Measurements from ENCODE around the gene DIS3L2. TPM values are rescaled to one million over a fixed set of nuclear protein-coding genes. Genes with fewer than 3 reads are reported as not detected.

Gene DIS3L2
- total RNA-seq, 2 donors from 2014 or later = 55.5 to 67.2 TPM

DNA sequence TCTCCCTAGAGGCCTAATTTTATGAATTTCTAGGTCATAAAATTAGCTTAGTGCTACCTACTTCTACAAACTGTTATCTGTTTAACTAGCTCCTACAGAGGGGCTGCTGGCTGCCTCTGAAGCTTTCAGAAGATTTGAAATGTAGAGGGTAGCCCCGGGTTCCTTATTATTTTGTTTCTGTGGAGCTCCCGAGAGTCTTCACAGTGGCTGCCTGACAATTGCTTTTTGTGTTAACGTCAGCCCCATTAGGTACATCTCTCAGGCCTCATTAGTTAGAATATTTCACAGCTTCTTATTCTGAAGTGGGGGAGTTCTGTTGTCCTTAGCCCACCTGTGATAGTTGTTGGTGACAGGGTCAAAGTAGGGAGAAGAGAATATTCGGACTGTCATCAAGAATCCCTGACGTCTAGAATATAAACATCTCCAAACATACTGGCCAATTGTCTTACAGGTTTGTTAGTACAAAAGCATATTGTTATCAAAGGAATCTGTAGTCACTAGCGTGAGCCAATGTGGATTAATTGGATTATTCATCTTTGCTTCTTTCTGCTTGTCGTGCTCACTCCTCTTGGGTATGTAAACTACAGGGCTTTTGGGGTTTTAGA, 77.5 kb downstream of the DIS3L2 start:
- H3K36me3 Mint-ChIP-seq (ENCODE audit: low read depth) = peaks cover 5% of the 10 kb centered on the region

GRCh38 chr2:232042911-232043574, 81.5 kb downstream of the DIS3L2 start:
- no peak overlapping the region for H3K27ac Mint-ChIP-seq
- H3K9me3 ChIP-seq (ENCODE audit: control insufficient read depth, low read length, poor library complexity, severe bottlenecking) = no peaks in the 10 kb centered on the region
- H3K4me1 Mint-ChIP-seq = peaks cover 18% of the 10 kb centered on the region
- no peak overlapping the region for H3K4me3 Mint-ChIP-seq
- no peak for ATAC-seq
- no peaks in the 10 kb centered on the region for H3K27me3 Mint-ChIP-seq
- no peak for DNase-seq
- H3K36me3 Mint-ChIP-seq (ENCODE audit: low read depth) = peaks cover 13% of the 10 kb centered on the region

More for the DNA sequence above, 77.5 kb downstream of the DIS3L2 start:
- H3K4me3 Mint-ChIP-seq = no peak overlapping the region
- H3K9me3 ChIP-seq (ENCODE audit: control insufficient read depth, low read length, poor library complexity, severe bottlenecking) = no peaks in the 10 kb centered on the region
- H3K27ac Mint-ChIP-seq = no peak overlapping the region
- peaks cover 16% of the 10 kb centered on the region for H3K4me1 Mint-ChIP-seq
- ATAC-seq (no peak), DNase-seq (no peak)
- H3K27me3 Mint-ChIP-seq = no peaks in the 10 kb centered on the region

DNA sequence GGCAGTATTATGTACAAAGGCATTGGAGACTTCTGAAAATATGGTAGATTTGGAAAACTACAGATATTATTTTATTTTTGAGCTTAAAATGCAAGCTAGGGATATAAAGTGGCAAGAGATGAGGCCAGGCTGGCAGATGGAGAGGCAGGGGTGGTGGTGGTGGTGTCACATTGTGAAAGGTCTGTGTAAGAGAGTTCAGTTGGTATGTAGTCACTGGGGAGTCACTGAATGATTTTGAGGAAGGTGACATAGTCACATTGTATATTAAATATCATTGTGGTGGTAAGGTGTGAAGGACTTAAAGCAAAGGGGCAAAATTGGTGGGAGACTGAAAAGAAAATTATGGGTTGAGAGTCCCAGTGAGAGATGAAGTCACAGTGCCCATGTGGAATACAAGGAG, 82.5 kb downstream of the DIS3L2 start:
- peaks cover 13% of the 10 kb centered on the region for H3K4me1 Mint-ChIP-seq
- no peaks in the 10 kb centered on the region for H3K27me3 Mint-ChIP-seq
- no peak for ATAC-seq
- H3K4me3 Mint-ChIP-seq = no peak overlapping the region
- DNase-seq = no peak
- no peaks in the 10 kb centered on the region for H3K9me3 ChIP-seq (ENCODE audit: control insufficient read depth, low read length, poor library complexity, severe bottlenecking)
- H3K36me3 Mint-ChIP-seq (ENCODE audit: low read depth) = peaks cover 13% of the 10 kb centered on the region
- no peak overlapping the region for H3K27ac Mint-ChIP-seq

DNA sequence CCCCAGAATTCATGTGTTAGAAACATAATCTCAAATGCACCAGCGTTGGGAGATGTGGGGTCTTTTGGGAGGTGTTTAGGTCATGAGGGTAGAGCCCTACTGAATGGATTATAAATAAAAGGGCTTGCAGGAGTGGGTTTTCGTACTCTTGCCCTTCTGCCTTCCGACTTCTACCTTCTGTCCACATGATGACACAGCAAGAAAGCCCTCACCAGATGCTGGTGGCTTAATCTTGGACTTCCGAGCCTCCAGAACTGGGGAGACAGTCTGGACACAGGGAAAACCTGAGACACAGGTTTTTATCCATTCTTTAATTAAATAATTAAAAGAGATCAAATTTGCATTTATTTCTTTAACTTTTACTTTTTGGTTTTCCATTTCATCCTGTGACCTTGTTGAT, 87.8 kb downstream of the DIS3L2 start:
- H3K9me3 ChIP-seq (ENCODE audit: control insufficient read depth, low read length, poor library complexity, severe bottlenecking) = no peaks in the 10 kb centered on the region
- Mint-ChIP-seq H3K27me3 (no peaks in the 10 kb centered on the region), H3K4me1 (peaks cover 7% of the 10 kb centered on the region), H3K4me3 (no peak overlapping the region), H3K36me3 (ENCODE audit: low read depth) (peaks cover 11% of the 10 kb centered on the region), H3K27ac (no peak overlapping the region)
- ATAC-seq (no peak), DNase-seq (no peak)

GRCh38 chr2:232052591-232052990, 91.1 kb downstream of the DIS3L2 start:
- Mint-ChIP-seq H3K4me3 (no peak overlapping the region), H3K27me3 (no peaks in the 10 kb centered on the region), H3K36me3 (ENCODE audit: low read depth) (peaks cover 7% of the 10 kb centered on the region), H3K4me1 (peaks cover 10% of the 10 kb centered on the region), H3K27ac (no peak overlapping the region)
- DNase-seq (no peak), ATAC-seq (no peak)
- no peaks in the 10 kb centered on the region for H3K9me3 ChIP-seq (ENCODE audit: control insufficient read depth, low read length, poor library complexity, severe bottlenecking)

- H3K36me3 Mint-ChIP-seq (ENCODE audit: low read depth) = peaks cover 7% of the 10 kb centered on the region
- ATAC-seq (no peak), DNase-seq (no peak)
- H3K27ac Mint-ChIP-seq = no peak overlapping the region
- no peaks in the 10 kb centered on the region for H3K9me3 ChIP-seq (ENCODE audit: control insufficient read depth, low read length, poor library complexity, severe bottlenecking)
- peaks cover 17% of the 10 kb centered on the region for H3K4me1 Mint-ChIP-seq
- no peak overlapping the region for H3K4me3 Mint-ChIP-seq
- H3K27me3 Mint-ChIP-seq = no peaks in the 10 kb centered on the region
Measured at GRCh38 chr2:232053777-232054176, 92.3 kb downstream of the DIS3L2 start.

GRCh38 chr2:232058063-232058877, 96.8 kb downstream of the DIS3L2 start:
- peaks cover 8% of the 10 kb centered on the region for H3K36me3 Mint-ChIP-seq (ENCODE audit: low read depth)
- DNase-seq = no peak
- no peaks in the 10 kb centered on the region for H3K27me3 Mint-ChIP-seq
- H3K4me3 Mint-ChIP-seq = no peak overlapping the region
- H3K9me3 ChIP-seq (ENCODE audit: control insufficient read depth, low read length, poor library complexity, severe bottlenecking) = no peaks in the 10 kb centered on the region
- ATAC-seq = no peak
- H3K27ac Mint-ChIP-seq = no peak overlapping the region
- H3K4me1 Mint-ChIP-seq = peaks cover 26% of the 10 kb centered on the region

GRCh38 chr2:232058931-232059330, 97.4 kb downstream of the DIS3L2 start:
- H3K36me3 Mint-ChIP-seq (ENCODE audit: low read depth) = peaks cover 8% of the 10 kb centered on the region
- DNase-seq = no peak
- peaks cover 26% of the 10 kb centered on the region for H3K4me1 Mint-ChIP-seq
- H3K4me3 Mint-ChIP-seq = no peak overlapping the region
- no peaks in the 10 kb centered on the region for H3K27me3 Mint-ChIP-seq
- no peak overlapping the region for H3K27ac Mint-ChIP-seq
- no peaks in the 10 kb centered on the region for H3K9me3 ChIP-seq (ENCODE audit: control insufficient read depth, low read length, poor library complexity, severe bottlenecking)
- ATAC-seq = no peak

DNA sequence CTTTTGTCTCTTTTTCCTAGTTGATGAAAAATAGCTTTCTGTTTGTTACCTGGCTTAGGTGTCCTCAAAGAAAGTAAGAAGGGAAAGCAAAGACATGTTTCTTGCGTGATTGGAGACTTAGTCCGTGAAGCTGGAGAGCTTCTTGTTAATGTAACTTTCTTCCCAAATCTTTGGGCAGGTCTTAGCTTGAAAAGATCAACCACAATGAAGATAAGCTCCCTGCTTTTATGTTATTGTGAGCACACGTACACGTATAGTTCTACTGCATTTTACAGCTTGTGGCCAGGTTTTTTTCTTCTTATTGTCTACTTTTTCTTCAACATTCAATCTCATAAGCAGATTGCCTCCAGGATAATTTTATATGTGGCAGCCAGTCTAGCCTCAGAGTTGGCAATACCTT, 99.8 kb downstream of the DIS3L2 start:
- Mint-ChIP-seq H3K27me3 (no peaks in the 10 kb centered on the region), H3K27ac (no peak overlapping the region), H3K36me3 (ENCODE audit: low read depth) (peaks cover 6% of the 10 kb centered on the region), H3K4me1 (peaks cover 34% of the 10 kb centered on the region), H3K4me3 (no peak overlapping the region)
- ATAC-seq = no peak
- no peaks in the 10 kb centered on the region for H3K9me3 ChIP-seq (ENCODE audit: control insufficient read depth, low read length, poor library complexity, severe bottlenecking)
- DNase-seq = no peak

- Mint-ChIP-seq H3K36me3 (ENCODE audit: low read depth) (peaks cover 2% of the 10 kb centered on the region), H3K4me1 (peaks cover 49% of the 10 kb centered on the region)
- no peak for ATAC-seq
Measured at GRCh38 chr2:232073026-232073425, 111.5 kb downstream of the DIS3L2 start.

DNA sequence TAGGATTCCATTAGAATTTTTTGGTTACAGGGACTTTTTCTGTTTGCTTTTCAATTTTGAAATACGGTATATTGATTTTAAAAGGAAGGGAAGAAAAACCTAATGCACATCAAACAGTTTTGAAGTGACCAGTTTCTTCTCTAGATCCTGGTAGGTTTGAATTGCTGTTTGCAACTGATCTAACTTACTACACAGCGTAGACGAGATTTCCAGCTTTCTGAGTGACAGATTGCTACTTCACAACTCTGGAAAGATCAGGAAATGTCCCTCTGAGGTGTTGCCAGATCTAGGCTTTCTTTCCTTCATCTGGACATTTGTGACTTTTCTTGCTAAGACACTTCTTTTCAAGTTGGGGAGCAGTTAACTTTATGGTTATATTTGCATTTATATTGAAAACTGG, 112.2 kb downstream of the DIS3L2 start:
- H3K27me3 Mint-ChIP-seq = no peaks in the 10 kb centered on the region
- no peaks in the 10 kb centered on the region for H3K9me3 ChIP-seq (ENCODE audit: control insufficient read depth, low read length, poor library complexity, severe bottlenecking)
- peaks cover 4% of the 10 kb centered on the region for H3K36me3 Mint-ChIP-seq (ENCODE audit: low read depth)
- H3K4me1 Mint-ChIP-seq = peaks cover 52% of the 10 kb centered on the region
- ATAC-seq (no peak), DNase-seq (no peak)
- H3K27ac Mint-ChIP-seq = no peak overlapping the region
- H3K4me3 Mint-ChIP-seq = no peak overlapping the region

More at GRCh38 chr2:232073026-232073425, 111.5 kb downstream of the DIS3L2 start:
- Mint-ChIP-seq H3K4me3 (no peak overlapping the region), H3K27me3 (no peaks in the 10 kb centered on the region), H3K27ac (no peak overlapping the region)
- DNase-seq = no peak
- H3K9me3 ChIP-seq (ENCODE audit: control insufficient read depth, low read length, poor library complexity, severe bottlenecking) = no peaks in the 10 kb centered on the region

- no peaks in the 10 kb centered on the region for H3K9me3 ChIP-seq (ENCODE audit: control insufficient read depth, low read length, poor library complexity, severe bottlenecking)
- peaks cover 45% of the 10 kb centered on the region for H3K4me1 Mint-ChIP-seq
- DNase-seq (no peak), ATAC-seq (no peak)
- H3K27ac Mint-ChIP-seq = no peak overlapping the region
- no peak overlapping the region for H3K4me3 Mint-ChIP-seq
- H3K36me3 Mint-ChIP-seq (ENCODE audit: low read depth) = peaks cover 5% of the 10 kb centered on the region
- H3K27me3 Mint-ChIP-seq = no peaks in the 10 kb centered on the region
Measured at GRCh38 chr2:232075080-232075479, 113.6 kb downstream of the DIS3L2 start.

DNA sequence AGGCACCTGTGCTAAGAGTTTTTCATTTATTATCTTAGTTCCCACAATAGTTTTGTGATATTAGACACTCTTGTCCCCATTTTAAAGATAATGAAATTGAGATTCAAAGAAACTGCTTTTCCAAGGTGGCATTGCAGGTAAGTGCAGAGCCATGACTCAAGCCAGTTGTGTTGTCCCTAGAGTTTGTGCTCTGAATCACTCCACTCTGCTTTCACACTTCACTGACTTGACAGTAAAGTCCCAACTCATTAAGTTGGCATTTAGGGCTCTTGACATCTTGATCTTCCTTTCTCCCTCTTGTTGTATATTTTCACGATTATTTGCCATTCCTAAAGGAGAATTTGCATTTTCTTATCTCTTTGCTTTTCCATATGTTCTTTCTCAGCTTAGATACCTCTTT, 114.3 kb downstream of the DIS3L2 start:
- Mint-ChIP-seq H3K4me1 (peaks cover 42% of the 10 kb centered on the region), H3K27ac (no peak overlapping the region), H3K4me3 (no peak overlapping the region), H3K27me3 (no peaks in the 10 kb centered on the region), H3K36me3 (ENCODE audit: low read depth) (peaks cover 5% of the 10 kb centered on the region)
- no peaks in the 10 kb centered on the region for H3K9me3 ChIP-seq (ENCODE audit: control insufficient read depth, low read length, poor library complexity, severe bottlenecking)
- ATAC-seq (no peak), DNase-seq (no peak)

Measured in T-helper 17 cell (primary cell).